GM12864 (cell line): ENCODE data around the gene ERAS.

ENCODE experiments used
- DNase-seq: peaks from one replicate; pipeline ENCODE4 v3.0.0-alpha.2; 2011; ENCODE audit warnings: low read depth
- H3K4me3 ChIP-seq: 2 replicates; pipeline ENCODE4 v1.5.1; 2011; ENCODE audit warnings: mild to moderate bottlenecking, low read depth, low read length, control low read depth
- TF ChIP-seq, protein P1 (sequence below): IDR thresholded peaks from 2 replicates; pipeline ENCODE4 v1.5.1; 2011; ENCODE audit warnings: low read depth, mild to moderate bottlenecking, moderate library complexity, low read length, control low read depth, inconsistent platforms; ENCODE audit errors: missing control alignments

ERAS gene

GRCh38 chrX:48790477-48790876, 35.8 kb upstream of the ERAS start:
- TF ChIP-seq, protein P1, sequence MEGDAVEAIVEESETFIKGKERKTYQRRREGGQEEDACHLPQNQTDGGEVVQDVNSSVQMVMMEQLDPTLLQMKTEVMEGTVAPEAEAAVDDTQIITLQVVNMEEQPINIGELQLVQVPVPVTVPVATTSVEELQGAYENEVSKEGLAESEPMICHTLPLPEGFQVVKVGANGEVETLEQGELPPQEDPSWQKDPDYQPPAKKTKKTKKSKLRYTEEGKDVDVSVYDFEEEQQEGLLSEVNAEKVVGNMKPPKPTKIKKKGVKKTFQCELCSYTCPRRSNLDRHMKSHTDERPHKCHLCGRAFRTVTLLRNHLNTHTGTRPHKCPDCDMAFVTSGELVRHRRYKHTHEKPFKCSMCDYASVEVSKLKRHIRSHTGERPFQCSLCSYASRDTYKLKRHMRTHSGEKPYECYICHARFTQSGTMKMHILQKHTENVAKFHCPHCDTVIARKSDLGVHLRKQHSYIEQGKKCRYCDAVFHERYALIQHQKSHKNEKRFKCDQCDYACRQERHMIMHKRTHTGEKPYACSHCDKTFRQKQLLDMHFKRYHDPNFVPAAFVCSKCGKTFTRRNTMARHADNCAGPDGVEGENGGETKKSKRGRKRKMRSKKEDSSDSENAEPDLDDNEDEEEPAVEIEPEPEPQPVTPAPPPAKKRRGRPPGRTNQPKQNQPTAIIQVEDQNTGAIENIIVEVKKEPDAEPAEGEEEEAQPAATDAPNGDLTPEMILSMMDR: no peak
- DNase-seq: no peak
- H3K4me3 ChIP-seq: no peak overlapping the region

GRCh38 chrX:48791063-48791820, 35.1 kb upstream of the ERAS start:
- no peak for DNase-seq
- TF ChIP-seq, protein P1: no peak
- no peak overlapping the region for H3K4me3 ChIP-seq

- DNase-seq: no peak
- H3K4me3 ChIP-seq: no peak overlapping the region
- TF ChIP-seq, protein P1: no peak
These were observed 34.1 kb upstream of the ERAS start for GRCh38 chrX:48792219-48792618.

GRCh38 chrX:48793935-48794334, 32.4 kb upstream of the ERAS start:
- TF ChIP-seq, protein P1: no peak
- no peak overlapping the region for H3K4me3 ChIP-seq
- no peak for DNase-seq

- no peak for DNase-seq
- H3K4me3 ChIP-seq: no peak overlapping the region
- TF ChIP-seq, protein P1: no peak
These were observed 31.9 kb upstream of the ERAS start for GRCh38 chrX:48794340-48794910.

GRCh38 chrX:48794911-48795515, 31.3 kb upstream of the ERAS start:
- H3K4me3 ChIP-seq: no peak overlapping the region
- no peak for DNase-seq
- TF ChIP-seq, protein P1: no peak
